ENCODE results near the gene DALRD3.

DALRD3 gene

GRCh38 chr3:48974076-48974864 is 44.1 kb downstream of the DALRD3 start:
- CTCF ChIA-PET, result interaction anchor here (1.0 to 6.9 kb wide), 7 partner anchors 9 to 234 kb away, joined by 3 to 65 read pairs (median 3); partner anchors contain the start of gene P4HTM

DNA sequence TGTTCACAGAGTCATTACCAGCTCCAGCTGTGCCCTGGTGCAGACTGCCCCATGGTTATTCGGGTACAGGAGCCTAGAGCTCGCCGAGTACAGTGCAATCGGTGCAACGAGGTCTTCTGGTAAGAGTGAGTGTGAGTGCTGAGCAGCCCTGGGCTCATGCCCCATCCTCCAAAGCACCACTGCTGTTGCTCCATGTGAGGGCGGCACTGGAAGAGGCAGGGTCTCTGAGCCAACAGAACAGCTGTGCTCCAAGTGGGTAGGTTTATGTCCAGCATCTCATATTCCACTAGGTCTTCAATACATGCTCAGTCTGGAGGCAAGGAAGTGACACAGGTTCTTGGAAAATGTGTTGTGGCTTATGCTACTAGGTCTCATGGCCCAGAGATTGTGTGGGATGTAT is 47.8 kb downstream of the DALRD3 start:
- DNase-seq (ENCODE audit: extremely low spot score), result no peak

More at GRCh38 chr3:48974076-48974864, 44.1 kb downstream of the DALRD3 start:
- POLR2A ChIA-PET, result no interaction called here
- no peak for TF ChIP-seq CTCF (IDR thresholded peaks at IDR 0.05; ENCODE audit: control extremely low read depth, extremely low read depth, low read depth, missing control alignments)
- no peak for DNase-seq (ENCODE audit: extremely low spot score)

DNA sequence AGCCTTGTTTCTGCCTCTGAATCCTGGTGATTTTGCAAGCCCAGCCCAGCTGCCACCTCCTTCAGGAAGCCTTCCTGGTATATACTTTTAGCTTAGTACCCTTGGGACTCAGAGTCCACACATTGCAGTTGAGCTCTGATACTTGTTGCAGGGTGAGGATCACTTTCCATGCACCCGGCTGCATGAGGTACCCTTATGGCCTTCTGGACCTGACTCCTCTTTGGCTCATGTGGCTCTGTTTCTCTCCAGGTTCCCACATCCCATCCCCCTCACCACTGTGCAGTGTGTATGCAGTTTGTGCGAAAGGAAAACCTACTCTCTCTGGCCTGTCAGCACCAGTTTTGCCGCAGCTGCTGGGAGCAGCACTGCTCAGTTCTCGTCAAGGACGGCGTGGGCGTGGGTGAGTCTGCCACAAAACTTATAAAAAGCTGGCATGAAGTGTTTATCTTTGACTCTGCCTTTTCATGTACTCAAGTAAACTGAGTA is 51.5 kb downstream of the DALRD3 start:
- CTCF ChIA-PET, result interaction anchor here (0.7 to 2.0 kb wide), 2 partner anchors 8 to 22 kb away, joined by 3 to 4 read pairs; no protein-coding TSS in a partner anchor
- no peak for DNase-seq (ENCODE audit: extremely low spot score)
- POLR2A ChIA-PET, result no interaction called here
- TF ChIP-seq CTCF (IDR thresholded peaks at IDR 0.05; ENCODE audit: control extremely low read depth, extremely low read depth, low read depth, missing control alignments), result no peak

More for the DNA sequence above, 47.8 kb downstream of the DALRD3 start:
- TF ChIP-seq CTCF (IDR thresholded peaks at IDR 0.05; ENCODE audit: control extremely low read depth, extremely low read depth, low read depth, missing control alignments), result no peak
- ChIA-PET POLR2A (no interaction called here), CTCF (interaction anchor here (1.2 to 6.9 kb wide), 4 partner anchors 11 to 51 kb away, joined by 4 to 65 read pairs (median 6); partner anchors contain the start of genes ARIH2 and P4HTM)

GRCh38 chr3:48966367-48966766 is 52.0 kb downstream of the DALRD3 start:
- ChIA-PET CTCF (interaction anchor here (0.7 to 2.0 kb wide), 2 partner anchors 9 to 22 kb away, joined by 3 to 4 read pairs; no protein-coding TSS in a partner anchor), POLR2A (no interaction called here)
- DNase-seq (ENCODE audit: extremely low spot score), result no peak
- TF ChIP-seq CTCF (IDR thresholded peaks at IDR 0.05; ENCODE audit: control extremely low read depth, extremely low read depth, low read depth, missing control alignments), result no peak
